Stomach smooth muscle (tissue), 2 donors: ENCODE data around the gene KHDC4.
A peak's percentile ranks its signal among the peaks of the same experiment; 100 is the strongest.

ENCODE experiments used
- H3K27ac ChIP-seq: one replicate; pipeline ENCODE4 v1.7.0; 2013; ENCODE audit warnings: mild to moderate bottlenecking, low read length, inconsistent platforms
- H3K27me3 ChIP-seq, 2 donors: one replicate each; pipeline ENCODE4 v1.7.0; 2013; ENCODE audit warnings: low read length in 2 of 2; ENCODE audit not compliant: insufficient read depth in 2 of 2, control insufficient read depth in 1 of 2
- H3K36me3 ChIP-seq, 2 donors: one replicate each; pipeline ENCODE4 v1.7.0; 2013; ENCODE audit warnings: low read length in 2 of 2; ENCODE audit not compliant: control insufficient read depth in 2 of 2, insufficient read depth in 2 of 2
- H3K4me1 ChIP-seq: one replicate; pipeline ENCODE4 v1.7.0; 2013; ENCODE audit warnings: low read length; ENCODE audit not compliant: control insufficient read depth, insufficient read depth
- H3K4me3 ChIP-seq, 2 donors: one replicate each; pipeline ENCODE4 v1.7.0; 2013; ENCODE audit warnings: low read length in 2 of 2
- H3K9ac ChIP-seq, 2 donors: one replicate each; pipeline ENCODE4 v1.7.0; 2013; ENCODE audit warnings: low read length in 2 of 2, mild to moderate bottlenecking in 1 of 2
- H3K9me3 ChIP-seq, 2 donors: one replicate each; pipeline ENCODE4 v1.7.0; 2013; ENCODE audit warnings: low read length in 2 of 2; ENCODE audit not compliant: control insufficient read depth in 2 of 2
- donor health status: healthy.
- donor health status: Pancreatic carcinoma.

Gene KHDC4

DNA sequence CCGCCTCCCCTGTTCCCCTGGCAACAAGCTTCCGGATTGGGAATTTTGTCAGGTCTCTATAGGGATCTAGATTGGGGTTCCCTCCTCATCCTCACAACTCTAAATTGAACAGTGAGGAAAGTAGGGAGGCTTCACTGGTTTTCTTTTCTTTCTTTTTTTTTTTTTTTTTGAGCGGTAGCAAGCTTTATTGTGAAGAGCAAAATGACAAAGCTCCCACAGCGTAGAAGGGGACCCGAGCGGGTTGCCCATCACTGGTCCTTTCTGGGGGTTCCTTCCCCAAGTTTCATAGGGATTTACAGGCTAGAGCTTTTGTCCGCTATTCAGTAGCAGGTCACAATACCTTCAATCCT is 33.8 kb upstream of the KHDC4 start:
- H3K9me3 ChIP-seq: no peaks in the 10 kb centered on the region
- peaks cover 64% of the 10 kb centered on the region for H3K4me1 ChIP-seq
- peak overlapping the region; percentile 5 to 55 for H3K9ac ChIP-seq
- peak overlapping the region; percentile 58 for H3K27ac ChIP-seq
- no peaks in the 10 kb centered on the region for H3K27me3 ChIP-seq
- peak overlapping the region; percentile 25 to 52 for H3K4me3 ChIP-seq
- peaks cover 24 to 36% of the 10 kb centered on the region in 2 donors for H3K36me3 ChIP-seq

DNA sequence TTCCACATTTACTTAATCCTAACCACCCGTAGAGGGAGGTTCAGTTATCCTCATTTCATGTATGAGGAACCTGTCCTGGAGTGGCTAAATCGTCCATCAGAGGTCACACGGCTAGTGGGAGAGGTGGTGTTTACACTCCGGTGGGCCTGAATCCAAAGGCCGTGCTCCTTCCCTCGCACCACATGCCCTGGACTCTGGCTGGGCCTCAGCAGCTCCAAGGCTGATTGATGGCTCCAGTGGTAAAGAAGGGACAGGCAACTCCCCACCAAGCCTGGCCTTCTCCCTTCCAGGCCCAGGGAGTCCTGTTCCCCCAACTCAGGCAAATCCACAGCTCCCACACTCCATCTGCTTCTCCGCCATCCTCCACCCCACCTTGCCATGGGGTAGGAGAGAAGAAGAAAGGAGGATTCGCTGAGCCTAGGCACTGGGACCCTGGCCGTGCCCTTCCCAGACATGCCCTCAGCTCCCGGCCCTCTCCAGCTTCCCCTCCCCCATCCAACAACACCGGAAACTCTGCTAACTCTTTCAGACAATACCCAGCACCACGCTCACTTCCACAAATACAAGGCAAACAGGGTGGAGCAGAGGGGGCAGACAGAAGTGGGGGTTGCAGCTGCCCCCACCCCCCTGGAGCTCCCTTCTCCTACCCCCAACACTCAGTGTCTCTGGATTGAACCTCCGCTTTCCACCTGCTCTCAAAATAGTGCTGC is 33.3 kb upstream of the KHDC4 start:
- no peaks in the 10 kb centered on the region for H3K9me3 ChIP-seq
- no peaks in the 10 kb centered on the region for H3K27me3 ChIP-seq
- H3K4me3 ChIP-seq: peak overlapping the region; percentile 25 to 52
- H3K9ac ChIP-seq: peak overlapping the region; percentile 55 to 68
- peaks cover 29 to 41% of the 10 kb centered on the region in 2 donors for H3K36me3 ChIP-seq
- H3K27ac ChIP-seq: peak overlapping the region; percentile 58
- H3K4me1 ChIP-seq: peaks cover 66% of the 10 kb centered on the region

DNA sequence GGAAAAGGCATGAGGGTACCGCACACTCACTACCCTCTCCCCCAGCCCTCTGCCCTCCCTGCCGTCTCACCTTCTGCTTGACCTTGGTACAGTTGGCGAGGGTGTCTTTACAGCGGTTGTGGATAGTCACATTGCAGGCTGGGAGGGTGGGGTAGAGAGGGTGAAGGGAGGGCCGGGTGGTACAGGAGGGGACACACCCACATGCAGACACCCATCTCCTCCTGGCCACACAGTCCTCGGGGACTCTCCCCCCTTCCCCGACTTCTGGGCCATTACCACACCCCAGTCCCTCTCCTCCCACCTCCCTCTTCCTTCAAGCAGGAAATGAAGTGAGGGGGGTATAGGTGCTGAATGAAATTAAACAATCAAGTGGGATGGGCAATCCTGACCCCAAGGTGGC is 32.5 kb upstream of the KHDC4 start:
- no peaks in the 10 kb centered on the region for H3K9me3 ChIP-seq
- peaks cover 37 to 48% of the 10 kb centered on the region in 2 donors for H3K36me3 ChIP-seq
- H3K4me1 ChIP-seq: peaks cover 67% of the 10 kb centered on the region
- peak overlapping the region; percentile 58 for H3K27ac ChIP-seq
- H3K9ac ChIP-seq: peak overlapping the region in 1 of 2 donors; percentile 55
- no peak overlapping the region for H3K4me3 ChIP-seq
- H3K27me3 ChIP-seq: no peaks in the 10 kb centered on the region

DNA sequence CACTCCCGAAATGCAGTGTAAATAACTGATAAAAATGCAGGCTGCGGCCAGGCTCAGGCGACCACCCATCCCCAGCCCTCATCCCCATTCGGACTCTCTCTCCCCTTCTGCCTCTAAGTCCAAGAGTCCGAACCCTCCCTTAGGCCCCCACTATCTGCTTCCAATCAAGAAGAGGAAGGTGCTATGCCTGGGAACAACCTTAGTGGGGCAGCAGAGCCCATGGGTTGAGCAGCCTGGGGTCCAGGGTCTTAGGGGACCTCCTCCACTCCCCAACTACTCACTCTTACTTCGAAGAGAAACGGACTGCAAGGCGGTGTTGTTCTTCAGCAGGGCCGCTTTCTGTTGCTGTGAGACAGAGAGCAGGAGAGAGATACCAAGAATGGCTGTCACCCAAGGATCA is 31.9 kb upstream of the KHDC4 start:
- Histone ChIP-seq H3K36me3 (peaks cover 41 to 52% of the 10 kb centered on the region in 2 donors), H3K9ac (no peak overlapping the region), H3K27ac (no peak overlapping the region), H3K9me3 (no peaks in the 10 kb centered on the region), H3K27me3 (no peaks in the 10 kb centered on the region), H3K4me1 (peaks cover 70% of the 10 kb centered on the region), H3K4me3 (no peak overlapping the region)

GRCh38 chr1:155964193-155964592 is 30.0 kb upstream of the KHDC4 start:
- Histone ChIP-seq H3K9me3 (no peaks in the 10 kb centered on the region), H3K4me1 (peaks cover 63% of the 10 kb centered on the region), H3K27me3 (no peaks in the 10 kb centered on the region), H3K9ac (no peak overlapping the region), H3K4me3 (no peak overlapping the region), H3K27ac (no peak overlapping the region), H3K36me3 (peaks cover 53 to 60% of the 10 kb centered on the region in 2 donors)

GRCh38 chr1:155962599-155963211 is 28.5 kb upstream of the KHDC4 start:
- no peak overlapping the region for H3K9ac ChIP-seq
- no peak overlapping the region for H3K4me3 ChIP-seq

DNA sequence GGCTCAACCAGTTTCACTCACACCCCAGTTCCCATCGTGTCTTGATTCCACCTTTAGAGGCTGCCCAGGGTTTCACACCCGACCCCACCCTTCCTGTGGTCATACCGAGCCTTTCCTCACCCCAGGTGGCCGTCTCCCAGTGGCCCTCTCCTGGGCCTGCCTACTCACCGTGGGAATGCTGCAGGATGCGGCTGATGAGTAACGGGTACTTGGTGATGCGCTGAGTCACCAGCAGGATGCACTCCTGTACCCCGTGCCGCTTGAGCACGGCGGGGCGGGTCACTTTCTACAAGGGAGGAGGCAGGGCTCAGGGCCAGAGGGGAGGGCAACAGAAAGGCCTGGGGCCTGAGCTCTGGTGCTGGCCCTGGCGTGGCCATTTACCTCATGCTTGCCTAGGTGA is 27.7 kb upstream of the KHDC4 start:
- Histone ChIP-seq H3K36me3 (peaks cover 67 to 69% of the 10 kb centered on the region in 2 donors), H3K27ac (peak overlapping the region; percentile 55), H3K9me3 (no peaks in the 10 kb centered on the region), H3K4me3 (no peak overlapping the region), H3K27me3 (no peaks in the 10 kb centered on the region), H3K9ac (peak overlapping the region in 1 of 2 donors; percentile 5), H3K4me1 (peaks cover 40% of the 10 kb centered on the region)

More at GRCh38 chr1:155962599-155963211, 28.5 kb upstream of the KHDC4 start:
- Histone ChIP-seq H3K27me3 (no peaks in the 10 kb centered on the region), H3K36me3 (peaks cover 60 to 65% of the 10 kb centered on the region in 2 donors), H3K27ac (peak overlapping the region; percentile 55), H3K9me3 (no peaks in the 10 kb centered on the region), H3K4me1 (peaks cover 48% of the 10 kb centered on the region)

DNA sequence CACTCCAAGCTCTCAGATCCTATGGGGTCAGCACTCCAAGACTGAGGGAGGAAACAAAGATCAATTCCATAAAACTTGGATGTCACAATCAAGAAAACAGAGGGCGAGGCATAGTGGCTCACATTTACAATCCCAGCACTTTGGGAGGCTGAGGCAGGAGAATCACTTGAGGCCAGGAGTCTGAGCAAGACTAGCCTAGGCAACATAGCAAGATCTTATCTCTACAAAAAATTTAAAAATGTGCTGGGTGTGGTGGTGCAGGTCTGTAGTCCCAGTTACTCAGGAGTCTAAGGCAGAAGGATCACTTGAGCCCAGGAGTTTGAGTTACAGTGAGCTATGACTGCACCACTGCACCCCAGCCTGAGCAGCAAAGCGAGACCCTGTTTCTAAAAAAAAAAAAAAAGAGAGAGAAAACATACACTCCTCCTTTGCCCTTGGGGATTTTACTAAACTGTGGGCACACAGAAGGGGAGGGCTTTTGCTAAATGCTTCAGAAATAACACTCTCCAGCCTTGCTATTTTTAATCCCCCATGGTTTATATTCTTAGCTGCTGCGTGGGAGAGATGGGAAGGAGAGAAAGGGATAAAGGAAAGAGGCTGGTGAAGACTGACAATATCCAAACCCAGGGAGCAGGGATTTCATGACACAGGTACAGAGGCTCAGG is 26.0 kb upstream of the KHDC4 start:
- peak overlapping the region in 1 of 2 donors; percentile 29 for H3K9ac ChIP-seq
- no peaks in the 10 kb centered on the region for H3K27me3 ChIP-seq
- peaks cover 56% of the 10 kb centered on the region in 2 donors for H3K36me3 ChIP-seq
- peak overlapping the region; percentile 70 for H3K27ac ChIP-seq
- no peak overlapping the region for H3K4me3 ChIP-seq
- H3K9me3 ChIP-seq: no peaks in the 10 kb centered on the region
- H3K4me1 ChIP-seq: peaks cover 32% of the 10 kb centered on the region

DNA sequence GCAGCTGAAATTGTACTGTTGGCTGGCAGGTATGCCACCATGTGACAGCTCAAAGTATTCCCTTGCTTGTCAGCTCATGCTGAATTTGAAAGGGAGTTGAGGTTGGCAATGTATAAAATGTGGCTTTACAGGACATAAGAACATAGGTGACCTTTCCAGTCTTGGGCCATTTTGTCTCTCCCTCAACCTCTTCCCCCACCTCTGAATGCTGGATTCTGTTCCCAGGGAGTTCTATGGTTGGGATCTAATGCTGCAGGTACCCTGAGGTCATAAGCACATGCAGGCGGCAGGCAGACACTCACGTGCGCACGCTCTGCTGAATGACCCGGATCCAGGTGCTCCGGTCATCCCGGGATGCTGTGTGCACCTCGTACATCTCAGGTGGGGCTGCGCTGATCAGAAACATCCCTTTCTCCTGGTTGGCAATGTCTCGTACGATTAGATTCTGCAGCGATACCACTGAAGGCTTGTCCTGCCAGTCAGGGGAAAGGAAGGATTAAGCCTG is 23.2 kb upstream of the KHDC4 start:
- H3K9ac ChIP-seq: no peak overlapping the region

DNA sequence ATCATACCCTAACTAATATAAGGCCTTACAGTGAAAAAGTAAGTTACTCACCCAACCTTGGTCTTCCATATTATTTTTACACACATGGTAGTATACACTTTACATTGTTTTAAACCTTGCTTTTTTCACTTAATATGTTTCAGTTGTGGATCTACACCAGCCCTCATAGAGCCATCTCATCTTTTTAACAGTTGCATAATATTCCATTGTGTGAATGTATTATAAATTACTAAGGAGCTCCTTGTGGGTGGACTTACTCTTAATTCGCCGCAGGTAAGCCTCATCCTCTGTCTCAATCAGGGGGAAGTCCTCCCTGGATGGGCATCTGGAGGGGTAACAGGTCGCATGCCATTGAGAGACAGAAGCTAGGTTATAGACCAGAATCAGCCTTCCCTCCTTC is 20.4 kb upstream of the KHDC4 start:
- Histone ChIP-seq H3K36me3 (peaks cover 51 to 54% of the 10 kb centered on the region in 2 donors), H3K27me3 (no peaks in the 10 kb centered on the region), H3K4me1 (no peaks in the 10 kb centered on the region), H3K9me3 (no peaks in the 10 kb centered on the region), H3K4me3 (no peak overlapping the region), H3K9ac (no peak overlapping the region), H3K27ac (no peak overlapping the region)

More for the DNA sequence above, 23.2 kb upstream of the KHDC4 start:
- Histone ChIP-seq H3K27ac (no peak overlapping the region), H3K4me3 (no peak overlapping the region), H3K9me3 (no peaks in the 10 kb centered on the region), H3K4me1 (peaks cover 24% of the 10 kb centered on the region), H3K36me3 (peaks cover 49 to 56% of the 10 kb centered on the region in 2 donors), H3K27me3 (no peaks in the 10 kb centered on the region)
